HepG2 (cell line): ENCODE results near the gene ZNF865. TPM values are rescaled to one million over a fixed set of nuclear protein-coding genes. Genes with fewer than 3 reads are reported as not detected.

Experiments used
- FLYWCH1 ChIP-seq: sonication (generic); formaldehyde crosslinking; IDR thresholded peaks from 2 replicates; pipeline ENCODE4 v1.8.1; 2023; ENCODE audit warnings: mild to moderate bottlenecking, missing genetic modification reagents
- FOSL2 ChIP-seq: sonication (generic); formaldehyde crosslinking; IDR thresholded peaks from 2 replicates; pipeline ENCODE4 v1.4.0; 2020; ENCODE audit warnings: missing genetic modification reagents
- FOXK1 ChIP-seq: sonication (generic); formaldehyde crosslinking; IDR thresholded peaks from 2 replicates; pipeline ENCODE4 v1.4.0; 2020; ENCODE audit warnings: low read depth, missing genetic modification reagents, borderline replicate concordance
- HOXD1 ChIP-seq: sonication (generic); formaldehyde crosslinking; IDR thresholded peaks from 2 replicates; pipeline ENCODE4 v1.5.0; 2020; ENCODE audit warnings: missing genetic modification reagents
- KDM3A ChIP-seq: IDR thresholded peaks from 2 replicates; pipeline ENCODE4 v1.6.1; 2018; ENCODE audit warnings: low read depth, missing compliant biosample characterization
- KDM5B ChIP-seq: sonication (generic); formaldehyde crosslinking; IDR thresholded peaks from 2 replicates; pipeline ENCODE4 v1.4.0; 2020; ENCODE audit warnings: missing genetic modification reagents, mild to moderate bottlenecking, borderline replicate concordance
- KLF12 ChIP-seq: sonication (generic); formaldehyde crosslinking; IDR thresholded peaks from 2 replicates; pipeline ENCODE4 v1.4.0; 2020; ENCODE audit warnings: missing genetic modification reagents, borderline replicate concordance
- KMT2A ChIP-seq: sonication (generic); formaldehyde crosslinking; IDR thresholded peaks from 2 replicates; pipeline ENCODE4 v1.4.0; 2020; ENCODE audit warnings: missing genetic modification reagents
- LCORL ChIP-seq, 2 experiments: fragments of 450-650 bp in 1 of 2; sonication (generic) in 1 of 2; formaldehyde crosslinking in 1 of 2; IDR thresholded peaks; 2 replicates each; pipeline versions ENCODE4 v1.5.0 to v1.6.1; 2017 to 2020; ENCODE audit warnings: antibody characterized with exemption in 1 of 2, missing genetic modification reagents in 1 of 2
- MIER2 ChIP-seq: IDR thresholded peaks from 2 replicates; pipeline ENCODE4 v1.6.1; 2016; ENCODE audit warnings: missing biosample characterization, missing genetic modification reagents
- MIER3 ChIP-seq: IDR thresholded peaks from 2 replicates; pipeline ENCODE4 v1.6.1; 2016; ENCODE audit warnings: missing compliant biosample characterization, borderline replicate concordance
- PHB2 ChIP-seq: fragments of 450-650 bp; IDR thresholded peaks from 2 replicates; pipeline ENCODE4 v1.6.1; 2018; ENCODE audit not compliant: partially characterized antibody
- SALL1 ChIP-seq: sonication (generic); formaldehyde crosslinking; IDR thresholded peaks from 2 replicates; pipeline ENCODE4 v1.8.0; 2022; ENCODE audit warnings: mild to moderate bottlenecking, missing genetic modification reagents
- TBL1XR1 ChIP-seq: fragments of 150-350 bp; IDR thresholded peaks from 2 replicates; pipeline ENCODE4 v1.6.1; 2014; ENCODE audit warnings: borderline replicate concordance, low read length; ENCODE audit not compliant: partially characterized antibody
- U2AF2 ChIP-seq: fragments of 200-400 bp; formaldehyde crosslinking; IDR thresholded peaks from 2 replicates; pipeline ENCODE4 v1.6.1; 2017; ENCODE audit warnings: low read depth, mild to moderate bottlenecking, low read length
- USF2 ChIP-seq, 2 experiments: sonication (generic) in 1 of 2; formaldehyde crosslinking in 1 of 2; IDR thresholded peaks; 2 replicates each; pipeline versions ENCODE4 v1.5.1 to v1.6.1; 2011 to 2020; ENCODE audit warnings: borderline replicate concordance in 1 of 2, low read depth in 1 of 2, low read length in 1 of 2, mild to moderate bottlenecking in 1 of 2, missing genetic modification reagents in 1 of 2, moderate library complexity in 1 of 2
- XRCC5 ChIP-seq: fragments of 200-400 bp; formaldehyde crosslinking; optimal IDR thresholded peaks from 2 replicates; pipeline ENCODE3; 2017; ENCODE audit warnings: mild to moderate bottlenecking, low read length
- ZEB1 ChIP-seq: IDR thresholded peaks from 2 replicates; pipeline ENCODE4 v1.6.1; 2012; ENCODE audit warnings: mild to moderate bottlenecking, low read depth, inconsistent platforms; ENCODE audit not compliant: insufficient replicate concordance
- ZNF121 ChIP-seq: sonication (generic); formaldehyde crosslinking; IDR thresholded peaks from 2 replicates; pipeline ENCODE4 v1.5.0; 2020; ENCODE audit warnings: mild to moderate bottlenecking, missing genetic modification reagents
- ZNF234 ChIP-seq: sonication (generic); formaldehyde crosslinking; conservative IDR thresholded peaks from 2 replicates; pipeline ENCODE4 v1.5.1; 2020; ENCODE audit warnings: mild to moderate bottlenecking, missing genetic modification reagents
- ZNF329 ChIP-seq: sonication (generic); formaldehyde crosslinking; IDR thresholded peaks from 2 replicates; pipeline ENCODE4 v1.9.0; 2021; ENCODE audit warnings: low read depth, mild to moderate bottlenecking, missing genetic modification reagents
- polyA plus RNA-seq, 8 experiments: library from polyadenylated mRNA; depleted of rRNA in 3 of 8; stranded (reverse) in 7 of 8; unstranded in 1 of 8; fragments of >200 nt; fragmentation: Illumina TruSeq in 4 of 8; extraction: Trizol in 4 of 8; gene quantifications; 2 replicates each; pipeline versions ENCODE4 v1.2.1 to v1.2.3, GENCODE V29; 2011 to 2016; ENCODE audit warnings: low read depth in 4 of 8, missing spikeins in 1 of 8, mixed read lengths in 1 of 8; ENCODE audit not compliant: insufficient read depth in 1 of 8
- total RNA-seq, 5 experiments: library from RNA; depleted of rRNA; stranded (reverse); fragments of >200 nt; fragmentation: Illumina TruSeq; extraction: Trizol; gene quantifications; 2 replicates each; pipeline ENCODE4 v1.2.3, GENCODE V29; 2016; ENCODE audit warnings: low read depth in 1 of 5
- TF ChIP-seq, protein P1 (sequence below): sonication (generic); formaldehyde crosslinking; IDR thresholded peaks from 2 replicates; pipeline ENCODE4 v1.9.0; 2021; ENCODE audit warnings: missing genetic modification reagents, mild to moderate bottlenecking, borderline replicate concordance
- TF ChIP-seq, protein P2 (sequence below): sonication (generic); formaldehyde crosslinking; IDR thresholded peaks from 2 replicates; pipeline ENCODE4 v1.4.0; 2020; ENCODE audit warnings: missing genetic modification reagents, borderline replicate concordance
- TF ChIP-seq, protein P3 (sequence below): sonication (generic); formaldehyde crosslinking; IDR thresholded peaks from 2 replicates; pipeline ENCODE4 v1.4.0; 2020; ENCODE audit warnings: mild to moderate bottlenecking, missing genetic modification reagents

The ZNF865 gene
- total and polyA plus RNA-seq, 2 of the 13 experiments (the other 11 are each of a cell fraction or from before 2014, with no cell fraction given) = 0.93 to 1.0 TPM

DNA sequence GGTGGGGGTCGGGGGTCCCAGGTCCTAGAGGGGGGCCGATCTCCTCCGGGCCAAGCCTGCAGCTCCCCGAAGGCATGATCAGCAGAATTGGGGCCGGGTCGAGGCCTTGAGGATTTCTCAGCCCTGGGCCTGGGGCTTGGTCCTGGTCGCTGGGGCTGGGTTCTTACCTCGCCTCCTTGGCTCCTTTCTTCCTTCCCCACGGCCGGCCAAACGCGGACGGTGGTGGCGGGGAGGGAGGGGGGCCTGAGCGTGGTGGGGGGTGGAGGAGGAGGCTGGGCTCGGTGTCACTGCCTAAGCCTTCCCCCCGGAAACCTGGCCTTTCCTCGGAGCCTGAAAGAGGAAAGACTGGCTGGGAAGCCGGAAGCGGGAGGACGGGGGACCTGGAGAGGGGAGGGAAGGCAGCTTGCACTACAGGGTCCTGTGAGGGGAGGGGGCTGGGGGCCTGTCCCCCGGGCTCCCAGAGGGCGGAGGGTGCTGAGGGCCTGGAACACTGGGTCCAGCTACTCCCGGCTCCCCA is 24.8 kb upstream of the ZNF865 start, which contains the start of gene ZNF579 (continued):
- TF ChIP-seq MIER3 (CRISPR knock-in tag) (peak; percentile 56; the same call in 1 of the 2 replicates), PHB2 (no peak), USF2 (IDR thresholded peaks at IDR 0.05; ENCODE audit: low read depth, low read length) (no peak), USF2 (CRISPR knock-in tag; IDR thresholded peaks at IDR 0.05; ENCODE audit: borderline replicate concordance) (no peak), SALL1 (peak; percentile 57), FLYWCH1 (CRISPR knock-in tag) (no peak), ZEB1 (peak; percentile 25), LCORL (IDR thresholded peaks at IDR 0.05) (no peak), LCORL (CRISPR knock-in tag; IDR thresholded peaks at IDR 0.05) (peak; percentile 10; the same call in 1 of the 2 replicates), FOXK1 (peak; percentile 31; the same call in 1 of the 2 replicates), FOSL2 (peak; percentile 61; the same call in 1 of the 2 replicates), KMT2A (CRISPR knock-in tag) (0 out of 2 replicates have a peak, but pooled peaks have one; percentile 41), ZNF329 (0 out of 2 replicates have a peak, but pooled peaks have one; percentile 27), XRCC5 (peak; percentile 56), ZNF121 (CRISPR knock-in tag) (peak; percentile 47; the same call in 1 of the 2 replicates), KDM3A (CRISPR knock-in tag) (0 out of 2 replicates have a peak, but pooled peaks have one; percentile 42), MIER2 (CRISPR knock-in tag) (peak; percentile 84), U2AF2 (no peak), KDM5B (peak; percentile 45; the same call in 1 of the 2 replicates), KLF12 (CRISPR knock-in tag) (0 out of 2 replicates have a peak, but pooled peaks have one; percentile 15), HOXD1 (CRISPR knock-in tag) (0 out of 2 replicates have a peak, but pooled peaks have one; percentile 53), TBL1XR1 (no peak), ZNF234 (CRISPR knock-in tag) (no peak)
- TF ChIP-seq, protein P1, sequence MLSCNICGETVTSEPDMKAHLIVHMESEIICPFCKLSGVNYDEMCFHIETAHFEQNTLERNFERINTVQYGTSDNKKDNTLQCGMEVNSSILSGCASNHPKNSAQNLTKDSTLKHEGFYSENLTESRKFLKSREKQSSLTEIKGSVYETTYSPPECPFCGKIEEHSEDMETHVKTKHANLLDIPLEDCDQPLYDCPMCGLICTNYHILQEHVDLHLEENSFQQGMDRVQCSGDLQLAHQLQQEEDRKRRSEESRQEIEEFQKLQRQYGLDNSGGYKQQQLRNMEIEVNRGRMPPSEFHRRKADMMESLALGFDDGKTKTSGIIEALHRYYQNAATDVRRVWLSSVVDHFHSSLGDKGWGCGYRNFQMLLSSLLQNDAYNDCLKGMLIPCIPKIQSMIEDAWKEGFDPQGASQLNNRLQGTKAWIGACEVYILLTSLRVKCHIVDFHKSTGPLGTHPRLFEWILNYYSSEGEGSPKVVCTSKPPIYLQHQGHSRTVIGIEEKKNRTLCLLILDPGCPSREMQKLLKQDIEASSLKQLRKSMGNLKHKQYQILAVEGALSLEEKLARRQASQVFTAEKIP (CRISPR knock-in tag) = no peak
- TF ChIP-seq, protein P2, sequence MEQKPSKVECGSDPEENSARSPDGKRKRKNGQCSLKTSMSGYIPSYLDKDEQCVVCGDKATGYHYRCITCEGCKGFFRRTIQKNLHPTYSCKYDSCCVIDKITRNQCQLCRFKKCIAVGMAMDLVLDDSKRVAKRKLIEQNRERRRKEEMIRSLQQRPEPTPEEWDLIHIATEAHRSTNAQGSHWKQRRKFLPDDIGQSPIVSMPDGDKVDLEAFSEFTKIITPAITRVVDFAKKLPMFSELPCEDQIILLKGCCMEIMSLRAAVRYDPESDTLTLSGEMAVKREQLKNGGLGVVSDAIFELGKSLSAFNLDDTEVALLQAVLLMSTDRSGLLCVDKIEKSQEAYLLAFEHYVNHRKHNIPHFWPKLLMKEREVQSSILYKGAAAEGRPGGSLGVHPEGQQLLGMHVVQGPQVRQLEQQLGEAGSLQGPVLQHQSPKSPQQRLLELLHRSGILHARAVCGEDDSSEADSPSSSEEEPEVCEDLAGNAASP (CRISPR knock-in tag) = 0 out of 2 replicates have a peak, but pooled peaks have one; percentile 34
- TF ChIP-seq, protein P3, sequence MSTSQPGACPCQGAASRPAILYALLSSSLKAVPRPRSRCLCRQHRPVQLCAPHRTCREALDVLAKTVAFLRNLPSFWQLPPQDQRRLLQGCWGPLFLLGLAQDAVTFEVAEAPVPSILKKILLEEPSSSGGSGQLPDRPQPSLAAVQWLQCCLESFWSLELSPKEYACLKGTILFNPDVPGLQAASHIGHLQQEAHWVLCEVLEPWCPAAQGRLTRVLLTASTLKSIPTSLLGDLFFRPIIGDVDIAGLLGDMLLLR (CRISPR knock-in tag) = 0 out of 2 replicates have a peak, but pooled peaks have one; percentile 9
